T follicular helper cell (primary cell): ENCODE results near the gene PET100.

Source experiments
- DNase-seq: peaks from one replicate; pipeline ENCODE4 v3.0.0-alpha.2; 2020; ENCODE audit warnings: low read depth
- total RNA-seq, 2 experiments: gene quantifications; one replicate each; lab custom pipeline; 2026; lab: John Stamatoyannopoulos, UW

The PET100 gene, protein sequence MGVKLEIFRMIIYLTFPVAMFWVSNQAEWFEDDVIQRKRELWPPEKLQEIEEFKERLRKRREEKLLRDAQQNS
- 3.1 to 7.2 reads per million in 2 experiments for total RNA-seq

- DNase-seq, result peak; percentile 93
These were observed at the start of gene PET100, which contains the start of gene XAB2 for GRCh38 chr19:7629347-7630054. TSS of gene PET100 (plus strand) at chr19:7629793. CDS start at chr19:7629834, 41 bp downstream. TSS of gene XAB2 (minus strand) at chr19:7629545. CDS start at chr19:7629527, 18 bp downstream.

DNA sequence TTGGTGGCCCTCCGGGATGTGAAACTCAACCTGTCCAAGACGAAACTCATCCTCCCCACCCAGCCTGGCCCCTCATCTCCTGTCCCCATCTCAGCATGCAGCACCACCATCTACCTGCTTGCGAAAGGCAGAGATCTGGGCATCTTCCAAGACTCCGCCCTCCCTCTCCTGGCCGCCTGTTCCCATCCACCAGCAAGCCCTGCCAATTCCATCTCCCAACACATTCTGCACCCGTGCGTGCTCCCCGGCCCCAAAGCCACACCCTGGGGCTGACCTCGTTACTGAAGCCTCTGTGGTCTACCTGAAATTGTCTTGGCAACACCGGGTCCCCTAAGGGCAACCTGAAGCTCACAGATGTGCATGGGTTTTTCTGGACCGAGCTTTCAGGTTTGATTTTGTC, 47.1 kb upstream of the PET100 start:
- DNase-seq, result no peak

GRCh38 chr19:7589822-7590221, 39.8 kb upstream of the PET100 start:
- no peak for DNase-seq

DNA sequence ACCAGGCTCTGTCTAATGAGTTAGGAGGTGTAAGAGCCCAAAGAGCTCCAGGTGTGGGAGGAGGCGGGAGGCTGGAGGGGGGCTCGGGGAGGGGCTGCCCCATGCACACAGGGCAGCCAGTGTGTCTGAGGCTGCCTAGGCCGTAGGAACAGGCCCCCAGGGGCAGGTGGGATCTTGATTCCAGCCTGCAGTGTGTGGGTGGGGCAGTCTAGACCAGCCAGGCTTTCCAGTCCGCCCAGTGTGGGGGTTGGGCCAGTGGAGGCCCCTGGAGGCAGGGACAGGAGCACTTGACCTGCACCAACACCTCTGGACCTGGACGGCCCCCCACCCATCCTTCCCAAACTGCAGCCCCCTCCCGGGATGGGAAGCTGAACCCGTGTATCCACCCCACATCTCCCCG, 39.3 kb upstream of the PET100 start:
- DNase-seq, result no peak

- DNase-seq, result no peak
These were observed 34.0 kb upstream of the PET100 start, which contains the start of gene CAMSAP3 for GRCh38 chr19:7595466-7596133. TSS of gene CAMSAP3 (plus strand) at chr19:7595863. CDS start at chr19:7596003, 140 bp downstream.

- no peak for DNase-seq
These were observed 33.2 kb upstream of the PET100 start for GRCh38 chr19:7596211-7596937.

DNA sequence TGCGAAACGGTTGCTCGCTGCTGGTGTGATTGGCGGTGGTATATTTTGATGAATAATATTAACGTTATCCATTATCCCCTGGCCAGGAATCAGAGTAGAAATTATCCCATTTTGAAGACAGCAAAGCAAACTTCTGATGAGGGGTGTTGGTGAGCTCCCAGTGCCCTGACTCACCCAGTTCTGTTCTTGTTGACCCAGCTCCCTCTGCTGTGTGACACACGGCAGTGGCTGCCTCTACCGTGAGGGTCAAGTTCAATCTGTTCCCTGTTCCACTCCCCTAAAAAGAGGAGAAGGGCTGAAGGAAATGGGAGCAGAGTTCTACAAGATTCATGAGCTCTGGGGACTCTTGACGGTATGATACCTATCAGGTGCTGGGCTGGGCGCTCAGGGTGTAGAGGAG, 31.9 kb upstream of the PET100 start:
- DNase-seq, result no peak

DNA sequence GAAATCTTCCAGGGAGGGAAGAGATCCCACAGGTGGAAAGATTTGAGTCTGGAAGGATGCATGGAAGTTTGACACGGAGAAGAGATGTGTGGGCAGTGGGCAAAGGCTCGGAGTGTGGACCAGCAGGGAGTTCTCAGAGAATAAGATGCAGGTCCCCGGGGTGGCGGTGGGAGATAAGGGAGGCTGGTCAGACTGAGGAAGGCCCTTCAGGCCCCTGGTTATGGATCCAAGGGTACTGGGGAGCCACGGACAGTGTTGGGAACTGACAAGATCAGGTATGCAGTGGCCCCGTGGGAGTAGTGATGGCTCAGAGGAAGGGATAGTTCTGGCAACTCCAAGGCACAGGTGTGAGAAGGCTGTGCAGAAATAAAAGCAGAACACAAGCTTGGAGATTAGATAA, 31.4 kb upstream of the PET100 start:
- no peak for DNase-seq

GRCh38 chr19:7600721-7601120, 28.9 kb upstream of the PET100 start:
- DNase-seq, result no peak

DNA sequence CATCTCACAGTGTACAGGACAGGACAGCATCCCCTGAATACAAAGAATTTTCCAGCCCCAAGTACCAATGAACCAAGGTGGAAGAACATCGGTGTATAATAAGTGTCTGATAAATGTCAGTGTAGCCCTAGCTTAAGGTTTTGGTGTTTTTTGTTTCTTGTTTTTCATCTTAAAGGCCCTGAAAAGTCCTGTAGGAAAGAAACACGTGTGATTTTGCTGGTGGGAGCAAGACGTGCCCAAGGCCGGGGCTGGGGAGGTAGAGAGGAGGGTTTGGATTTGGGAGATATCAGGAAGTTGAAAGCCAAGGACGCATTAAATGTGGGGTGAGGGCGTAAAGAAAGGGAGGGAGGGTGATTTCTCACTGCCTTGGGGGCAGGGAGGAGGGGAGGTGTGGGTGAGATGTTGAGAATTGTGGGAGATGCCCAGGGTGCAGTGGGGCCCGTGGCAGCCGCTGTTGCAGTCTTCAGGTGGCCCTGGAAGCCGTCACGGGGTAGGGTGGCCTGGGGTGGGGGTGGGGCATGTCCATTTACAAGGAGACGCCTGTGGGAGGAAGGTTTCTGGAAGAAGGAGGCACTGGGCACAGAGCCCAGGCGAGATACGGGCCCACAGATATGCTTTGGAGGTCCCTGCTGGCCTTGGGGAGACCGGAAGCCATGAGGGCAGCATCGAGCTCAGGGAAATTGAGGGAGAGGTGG, 27.2 kb upstream of the PET100 start:
- no peak for DNase-seq

DNA sequence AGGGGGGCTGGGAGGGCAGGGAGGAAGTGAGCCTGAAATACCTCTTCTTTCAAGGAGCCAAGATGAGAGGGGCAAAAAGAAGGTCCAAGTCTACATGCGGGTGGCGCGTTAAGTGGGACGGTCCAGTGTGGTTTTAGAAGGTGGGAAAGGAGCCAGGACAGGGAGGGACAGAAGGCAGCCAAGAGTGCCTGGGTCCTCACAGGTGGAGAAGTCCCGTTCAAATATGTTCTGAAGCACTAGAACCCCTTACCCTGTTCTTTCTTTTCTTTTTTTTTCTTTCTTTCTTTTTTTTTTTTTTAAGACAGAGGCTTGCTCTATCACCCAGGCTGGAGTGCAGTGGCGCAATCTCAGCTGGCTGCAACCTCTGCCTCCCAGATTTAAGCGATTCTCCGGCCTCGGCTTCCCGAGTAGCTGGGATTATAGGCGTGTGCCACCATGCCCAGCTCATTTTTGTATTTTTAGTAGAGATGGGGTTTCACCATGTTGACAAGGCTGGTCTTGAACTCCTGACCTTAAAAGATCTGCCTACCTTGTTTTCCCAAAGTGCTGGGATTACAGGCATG, 26.6 kb upstream of the PET100 start:
- no peak for DNase-seq

DNA sequence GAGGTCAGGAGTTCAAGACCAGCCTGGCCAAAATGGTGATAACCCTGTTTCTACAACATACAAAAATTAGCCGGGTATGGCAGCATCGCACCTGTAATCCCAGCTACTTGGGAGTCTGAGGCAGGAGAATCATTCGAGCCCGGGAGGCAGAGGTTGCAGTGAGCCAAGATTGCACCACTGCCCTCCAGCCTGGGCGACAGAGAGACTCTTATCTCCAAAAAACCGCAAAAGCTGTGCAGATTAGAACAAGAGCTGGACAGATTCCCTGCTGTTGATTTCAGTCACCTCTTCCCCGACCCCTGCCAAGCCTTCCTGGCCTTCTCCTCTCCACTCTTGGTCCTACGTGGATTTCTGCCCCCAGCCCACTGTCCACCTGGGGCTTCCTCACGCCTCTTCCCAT, 25.7 kb upstream of the PET100 start:
- DNase-seq, result no peak

DNA sequence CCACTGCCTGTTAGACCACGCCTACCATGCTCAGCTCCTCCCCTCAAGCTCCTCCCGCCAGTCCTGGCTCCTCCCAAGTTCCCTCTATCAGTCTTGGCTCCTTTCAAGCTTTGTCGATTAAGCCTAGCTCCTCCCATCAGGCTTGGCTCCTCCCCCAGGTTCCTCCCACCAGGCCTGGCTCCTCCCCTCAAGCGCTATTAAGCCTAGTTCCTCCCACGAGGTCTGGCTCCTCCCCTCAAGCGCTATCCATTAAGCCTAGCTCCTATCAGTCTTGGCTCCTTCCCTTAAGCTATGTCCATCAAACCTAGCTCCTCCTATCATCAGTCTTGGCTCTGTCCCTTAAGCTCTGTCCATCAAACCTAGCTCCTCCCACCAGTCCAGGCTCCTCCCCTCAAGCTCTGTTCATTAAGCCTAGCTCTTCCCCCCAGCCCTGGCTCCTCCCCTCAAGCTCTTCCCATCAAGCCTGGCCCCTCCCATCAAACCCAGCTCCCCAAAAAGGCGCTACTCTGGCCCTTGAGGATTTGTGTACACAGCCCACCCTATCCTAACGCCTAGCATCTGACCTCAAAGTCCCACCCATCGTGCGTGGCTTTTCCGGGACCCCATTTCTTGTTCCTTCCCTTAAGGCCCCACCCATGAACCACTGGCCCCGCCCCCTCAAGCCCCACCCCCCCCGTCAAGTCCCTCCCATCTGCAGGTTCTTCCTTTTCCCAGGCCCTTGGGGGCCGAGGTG, 23.9 kb upstream of the PET100 start:
- DNase-seq, result no peak

DNA sequence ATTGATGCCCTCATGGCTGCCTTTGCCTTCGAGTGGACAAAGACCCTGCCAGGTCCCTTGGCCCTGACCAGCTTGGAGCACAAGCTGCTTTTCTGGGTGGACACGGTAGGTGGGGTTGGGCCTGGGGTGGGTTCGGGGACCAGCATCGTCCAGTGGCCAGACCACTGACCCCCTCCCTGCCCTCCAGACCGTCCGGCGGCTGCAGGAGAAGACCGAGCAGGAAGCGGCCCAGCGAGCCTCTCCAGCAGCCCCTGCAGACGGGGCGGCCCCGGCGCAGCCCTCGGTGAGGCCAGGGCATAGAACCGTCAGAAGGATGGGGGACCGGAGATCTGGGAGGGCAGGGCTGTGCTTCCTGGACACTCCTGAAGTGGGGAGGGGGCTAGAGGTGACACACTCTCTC, 23.3 kb upstream of the PET100 start:
- no peak for DNase-seq

DNA sequence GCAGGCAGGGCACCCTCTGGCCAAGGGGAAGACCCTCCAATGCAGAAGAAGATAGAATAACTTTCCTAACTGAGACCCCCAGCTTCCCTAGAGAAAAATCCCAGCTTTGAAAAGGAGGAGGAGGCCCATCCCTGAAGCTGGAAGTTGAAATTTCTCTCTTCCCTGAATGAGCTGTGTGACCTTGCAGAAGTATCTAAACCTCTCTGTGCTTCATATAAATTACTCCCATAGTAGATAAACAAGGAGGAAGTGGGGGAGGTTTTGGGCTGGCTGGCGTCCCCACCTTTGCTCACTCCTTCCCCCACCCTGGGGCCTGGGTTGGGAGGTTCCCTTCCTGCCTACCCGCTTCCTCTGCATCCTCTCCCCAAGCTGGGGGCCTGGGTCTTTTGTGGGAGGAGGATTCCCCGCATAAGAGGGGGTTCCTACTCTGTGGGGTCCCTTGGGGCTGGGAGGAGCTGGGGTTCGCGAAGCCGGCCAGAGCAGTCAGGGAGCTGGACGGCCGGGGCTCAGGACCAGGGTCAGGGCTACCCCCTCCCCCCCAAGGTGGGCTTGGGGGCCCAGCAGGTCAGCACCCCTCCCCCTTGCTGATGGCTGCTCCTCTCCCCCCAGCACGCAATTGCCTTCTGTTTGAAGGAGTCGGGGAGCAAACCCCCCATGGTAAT, 22.2 kb upstream of the PET100 start:
- DNase-seq, result no peak

DNA sequence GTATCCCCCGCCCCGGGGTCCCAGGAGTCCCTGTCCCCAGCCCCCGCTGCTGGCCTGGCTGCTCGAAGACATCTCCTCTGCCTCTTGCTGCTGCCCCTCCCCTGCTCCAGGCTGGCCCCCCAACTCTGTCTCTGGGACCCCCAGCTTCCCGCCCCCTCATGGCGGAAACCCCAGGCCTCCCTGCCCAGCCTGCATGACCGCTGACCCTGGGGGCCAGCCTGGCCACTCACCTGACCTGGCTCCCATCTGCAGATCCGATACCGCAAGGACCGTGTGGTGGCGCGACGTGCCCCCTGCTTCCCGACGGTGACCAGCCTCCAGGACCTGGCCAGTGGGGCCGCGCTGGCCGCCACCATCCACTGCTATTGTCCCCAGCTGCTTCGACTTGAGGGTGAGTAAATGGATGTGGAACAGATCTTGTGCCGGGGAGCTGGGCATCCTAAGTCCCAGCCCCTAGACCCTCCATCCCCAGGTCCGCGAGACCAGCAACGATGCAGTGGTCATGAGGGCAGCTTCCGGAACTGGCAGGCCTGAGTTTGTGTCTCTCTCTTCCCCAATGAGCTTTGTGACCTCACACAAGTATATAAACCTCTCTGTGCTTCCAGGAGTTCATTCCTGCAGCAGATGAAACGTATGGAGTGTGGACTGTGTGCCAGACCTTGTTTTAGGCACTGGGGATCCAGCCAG, 21.6 kb upstream of the PET100 start:
- DNase-seq, result no peak

- no peak for DNase-seq
These were observed 18.9 kb upstream of the PET100 start for GRCh38 chr19:7610491-7611240.

- DNase-seq, result no peak
These were observed 17.9 kb upstream of the PET100 start for GRCh38 chr19:7611541-7612279.
